Prostate gland (tissue), 2 donors: ENCODE measurements around the gene UBASH3B.

Source experiments
- POLR2A ChIP-seq: fragments of 450-650 bp; IDR thresholded peaks from one replicate; pipeline ENCODE4 v1.6.1; 2016; ENCODE audit warnings: antibody characterized with exemption, mild to moderate bottlenecking
- POLR2AphosphoS5 ChIP-seq: sonication (generic); formaldehyde crosslinking; IDR thresholded peaks from one replicate; pipeline ENCODE4 v1.6.1; 2017; ENCODE audit warnings: antibody characterized with exemption
- TF ChIP-seq, protein P1 (sequence below), 4 experiments: fragments of 200-600 bp in 2 of 4; fragments of 450-650 bp in 2 of 4; sonication (generic) in 2 of 4; IDR thresholded peaks; 1 replicate in 3 of 4; 2 replicates in 1 of 4; pipeline ENCODE4 v1.5.1; 2016 to 2019; ENCODE audit warnings: antibody characterized with exemption in 4 of 4, mild to moderate bottlenecking in 2 of 4, moderate library complexity in 2 of 4

DNA sequence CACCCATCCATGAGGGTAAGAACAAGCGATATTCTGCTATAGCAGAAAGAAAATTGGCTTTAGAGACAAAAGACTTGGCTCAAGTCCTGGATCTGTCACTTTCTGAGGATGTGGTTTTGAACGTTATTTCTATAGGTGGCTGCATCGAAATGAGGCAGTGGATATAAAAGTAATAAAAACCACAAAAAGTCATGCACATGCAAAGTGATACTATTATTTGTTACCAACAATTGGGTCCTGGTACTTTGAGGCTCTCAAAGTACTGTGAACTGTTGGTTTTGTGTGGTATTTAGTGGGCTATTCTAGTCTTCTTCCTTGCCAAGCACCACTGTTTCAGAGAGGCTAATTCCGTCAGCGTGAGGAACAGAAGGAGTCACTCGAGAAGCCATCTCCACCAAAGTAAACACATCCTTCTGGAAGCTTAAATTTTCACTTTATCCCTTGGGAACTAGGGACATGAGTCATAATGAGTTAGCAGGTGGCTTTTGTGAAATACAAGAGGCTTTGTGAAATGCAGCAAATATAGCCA, 13.1 kb downstream of the UBASH3B start:
- TF ChIP-seq, protein P1, sequence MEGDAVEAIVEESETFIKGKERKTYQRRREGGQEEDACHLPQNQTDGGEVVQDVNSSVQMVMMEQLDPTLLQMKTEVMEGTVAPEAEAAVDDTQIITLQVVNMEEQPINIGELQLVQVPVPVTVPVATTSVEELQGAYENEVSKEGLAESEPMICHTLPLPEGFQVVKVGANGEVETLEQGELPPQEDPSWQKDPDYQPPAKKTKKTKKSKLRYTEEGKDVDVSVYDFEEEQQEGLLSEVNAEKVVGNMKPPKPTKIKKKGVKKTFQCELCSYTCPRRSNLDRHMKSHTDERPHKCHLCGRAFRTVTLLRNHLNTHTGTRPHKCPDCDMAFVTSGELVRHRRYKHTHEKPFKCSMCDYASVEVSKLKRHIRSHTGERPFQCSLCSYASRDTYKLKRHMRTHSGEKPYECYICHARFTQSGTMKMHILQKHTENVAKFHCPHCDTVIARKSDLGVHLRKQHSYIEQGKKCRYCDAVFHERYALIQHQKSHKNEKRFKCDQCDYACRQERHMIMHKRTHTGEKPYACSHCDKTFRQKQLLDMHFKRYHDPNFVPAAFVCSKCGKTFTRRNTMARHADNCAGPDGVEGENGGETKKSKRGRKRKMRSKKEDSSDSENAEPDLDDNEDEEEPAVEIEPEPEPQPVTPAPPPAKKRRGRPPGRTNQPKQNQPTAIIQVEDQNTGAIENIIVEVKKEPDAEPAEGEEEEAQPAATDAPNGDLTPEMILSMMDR (IDR thresholded peaks at IDR 0.05), result no peak
- TF ChIP-seq POLR2A (no peak), POLR2AphosphoS5 (no peak)
